ENCODE data around the gene NHSL1.

DNA sequence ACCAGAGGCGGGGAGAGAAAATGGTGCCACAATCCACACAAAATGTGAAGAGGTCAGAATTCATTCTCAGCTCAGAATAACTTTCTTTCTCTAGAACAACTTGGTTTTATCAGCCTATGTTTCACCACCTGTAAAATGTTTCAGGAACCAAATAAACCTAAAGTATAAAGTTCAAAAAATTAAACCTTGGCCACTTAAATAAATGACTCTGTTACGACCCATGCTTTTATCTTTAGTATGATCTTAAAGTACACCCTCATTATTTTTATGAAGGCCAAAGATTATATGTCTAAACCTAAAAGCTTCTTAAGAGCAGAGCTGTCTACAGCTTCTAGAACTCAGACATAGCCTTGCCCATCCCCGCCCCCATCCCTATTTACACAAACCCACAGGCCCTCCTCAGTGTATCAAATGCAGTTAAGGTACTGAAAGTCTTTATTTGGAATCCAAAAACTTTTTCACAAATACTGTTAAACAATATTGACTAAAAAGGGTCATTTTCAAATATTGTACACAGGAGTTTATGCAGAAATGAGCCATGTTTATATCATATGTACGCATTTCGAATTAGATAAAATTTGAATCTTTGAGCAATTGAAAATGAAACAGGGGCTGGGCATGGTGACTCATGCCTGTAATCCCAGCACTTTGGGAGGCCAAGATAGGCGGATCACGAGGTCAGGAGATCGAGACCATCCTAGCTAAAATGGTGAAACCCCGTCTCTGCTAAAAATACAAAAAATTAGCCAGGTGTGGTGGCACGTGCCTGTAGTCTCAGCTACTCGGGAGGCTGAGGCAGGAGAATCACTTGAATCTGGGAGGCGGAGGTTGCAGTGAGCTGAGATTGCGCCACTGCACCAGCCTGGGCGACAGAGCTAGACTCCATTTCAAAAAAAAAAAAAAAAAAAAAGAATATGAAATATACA, 5.7 kb upstream of the NHSL1 start:
- TF ChIP-seq ZNF658 (tag by site-specific recombination; IDR thresholded peaks at IDR 0.05), result no peak
- TF ChIP-seq BCL11A (tag by site-specific recombination; IDR thresholded peaks at IDR 0.05; ENCODE audit: low read depth), result no peak
- no peak for TF ChIP-seq HOXA7 (CRISPR knock-in tag; IDR thresholded peaks at IDR 0.05; ENCODE audit: borderline replicate concordance)
- TF ChIP-seq RBAK (tag by site-specific recombination; IDR thresholded peaks at IDR 0.05), result no peak
- TF ChIP-seq, protein P1, sequence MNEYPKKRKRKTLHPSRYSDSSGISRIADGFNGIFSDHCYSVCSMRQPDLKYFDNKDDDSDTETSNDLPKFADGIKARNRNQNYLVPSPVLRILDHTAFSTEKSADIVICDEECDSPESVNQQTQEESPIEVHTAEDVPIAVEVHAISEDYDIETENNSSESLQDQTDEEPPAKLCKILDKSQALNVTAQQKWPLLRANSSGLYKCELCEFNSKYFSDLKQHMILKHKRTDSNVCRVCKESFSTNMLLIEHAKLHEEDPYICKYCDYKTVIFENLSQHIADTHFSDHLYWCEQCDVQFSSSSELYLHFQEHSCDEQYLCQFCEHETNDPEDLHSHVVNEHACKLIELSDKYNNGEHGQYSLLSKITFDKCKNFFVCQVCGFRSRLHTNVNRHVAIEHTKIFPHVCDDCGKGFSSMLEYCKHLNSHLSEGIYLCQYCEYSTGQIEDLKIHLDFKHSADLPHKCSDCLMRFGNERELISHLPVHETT (tag by site-specific recombination; IDR thresholded peaks at IDR 0.05), result no peak
